ENCODE measurements around the gene ARHGEF19. TPM values are rescaled to one million over a fixed set of nuclear protein-coding genes. Genes with fewer than 3 reads are reported as not detected.

Gene ARHGEF19
- total and polyA plus RNA-seq, 9 of the 15 experiments (the other 6 are each of a cell fraction or from before 2014, with no cell fraction given) = 0.73 to 21.0 (median 5.2) TPM

GRCh38 chr1:16243936-16244649 lies 31.6 kb upstream of the ARHGEF19 start (continued):
- TF ChIP-seq CHD7 (IDR thresholded peaks at IDR 0.05; ENCODE audit: low read depth, low read length) (peak; percentile 8), E2F1 (CRISPR knock-in tag; IDR thresholded peaks at IDR 0.05) (no peak), E2F8 (IDR thresholded peaks at IDR 0.05; ENCODE audit: low read depth, partially characterized antibody) (peak; percentile 30)

Data from K562 (cell line).